GM19025 (cell line): Measurements from ENCODE around the gene MGMT.

Source experiments
- ATAC-seq: cut with Tn5 transposase; IDR thresholded peaks from one replicate; pipeline ENCODE4 v1.9.1; 2021; ENCODE audit warnings: mild to moderate bottlenecking, low read depth, moderate library complexity; ENCODE audit not compliant: unreplicated experiment

The MGMT gene

GRCh38 chr10:129615381-129615780 lies 148.3 kb downstream of the MGMT start:
- no peak for ATAC-seq

DNA sequence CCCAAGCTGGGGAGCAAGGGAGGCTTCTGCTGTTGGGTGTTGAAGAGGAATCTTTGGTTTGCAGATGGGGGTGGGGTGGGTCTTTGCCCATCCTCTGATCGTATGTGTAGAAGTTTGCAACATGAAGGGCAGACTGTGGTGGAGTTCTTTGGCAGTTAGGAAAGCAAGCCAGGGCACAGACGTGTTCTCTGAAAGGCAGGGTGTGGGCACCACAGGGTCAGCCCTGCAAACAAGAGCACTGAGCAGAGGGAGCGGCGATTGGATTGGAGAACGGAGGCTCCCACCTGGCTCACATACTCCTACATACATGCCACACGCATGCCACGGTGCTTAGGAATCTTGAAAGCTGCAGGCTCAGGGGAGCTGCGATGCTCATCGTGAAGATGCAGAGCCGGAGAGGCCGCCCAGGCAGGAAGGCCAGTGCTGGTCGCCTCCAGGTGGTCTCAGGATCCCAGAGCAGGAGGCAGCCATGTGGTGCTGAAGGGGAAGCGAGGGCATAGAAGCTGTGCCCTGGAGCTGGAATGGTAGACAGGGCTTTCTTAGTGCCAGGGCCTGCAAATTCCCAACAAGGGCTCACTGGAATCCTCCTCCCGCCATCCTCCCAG lies 149.0 kb downstream of the MGMT start:
- no peak for ATAC-seq

- no peak for ATAC-seq
Observed at GRCh38 chr10:129617768-129618167, 150.7 kb downstream of the MGMT start.

GRCh38 chr10:129621062-129621461 lies 154.0 kb downstream of the MGMT start:
- no peak for ATAC-seq

- no peak for ATAC-seq
Observed at GRCh38 chr10:129621693-129622092, 154.7 kb downstream of the MGMT start.

DNA sequence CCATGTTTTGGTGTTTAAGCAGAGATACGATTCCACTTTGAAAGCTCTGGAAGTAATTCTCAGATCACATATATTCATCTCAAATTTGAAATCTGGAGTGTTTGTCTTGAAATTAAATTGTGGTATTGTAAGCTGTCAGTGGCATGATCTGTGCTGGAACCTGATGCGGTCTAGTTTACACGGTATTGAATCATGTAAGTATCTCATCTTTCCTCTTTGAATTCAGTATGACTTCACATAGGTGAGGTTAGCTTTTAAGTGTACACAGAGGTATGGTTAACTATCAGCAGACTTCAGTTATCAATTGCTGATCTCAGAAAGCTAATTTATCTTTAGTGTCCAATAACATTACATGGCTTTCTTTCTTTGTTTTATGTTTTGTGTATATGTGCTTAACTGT lies 155.2 kb downstream of the MGMT start:
- ATAC-seq = no peak

- no peak for ATAC-seq
Observed at GRCh38 chr10:129622736-129623135, 155.7 kb downstream of the MGMT start.

DNA sequence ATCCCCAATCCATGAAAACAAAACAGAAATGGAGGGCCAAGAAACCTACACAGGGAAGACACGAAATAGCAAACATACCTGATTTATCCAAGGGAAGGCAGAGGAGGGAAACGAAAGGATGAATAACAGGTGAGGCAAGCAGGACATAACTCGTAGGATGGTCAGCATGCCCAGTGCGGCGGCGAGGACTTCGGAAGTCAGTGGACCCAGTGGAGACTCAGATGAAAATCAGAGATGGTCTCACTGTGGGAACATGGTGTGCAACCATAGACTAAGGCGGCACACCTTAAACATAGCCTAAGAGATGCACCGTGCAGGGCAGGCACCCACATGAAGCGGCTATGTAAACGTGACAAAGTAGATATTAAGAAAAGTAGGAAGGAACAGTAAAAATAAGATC lies 157.5 kb downstream of the MGMT start:
- no peak for ATAC-seq

GRCh38 chr10:129626309-129626708 lies 159.3 kb downstream of the MGMT start:
- no peak for ATAC-seq

DNA sequence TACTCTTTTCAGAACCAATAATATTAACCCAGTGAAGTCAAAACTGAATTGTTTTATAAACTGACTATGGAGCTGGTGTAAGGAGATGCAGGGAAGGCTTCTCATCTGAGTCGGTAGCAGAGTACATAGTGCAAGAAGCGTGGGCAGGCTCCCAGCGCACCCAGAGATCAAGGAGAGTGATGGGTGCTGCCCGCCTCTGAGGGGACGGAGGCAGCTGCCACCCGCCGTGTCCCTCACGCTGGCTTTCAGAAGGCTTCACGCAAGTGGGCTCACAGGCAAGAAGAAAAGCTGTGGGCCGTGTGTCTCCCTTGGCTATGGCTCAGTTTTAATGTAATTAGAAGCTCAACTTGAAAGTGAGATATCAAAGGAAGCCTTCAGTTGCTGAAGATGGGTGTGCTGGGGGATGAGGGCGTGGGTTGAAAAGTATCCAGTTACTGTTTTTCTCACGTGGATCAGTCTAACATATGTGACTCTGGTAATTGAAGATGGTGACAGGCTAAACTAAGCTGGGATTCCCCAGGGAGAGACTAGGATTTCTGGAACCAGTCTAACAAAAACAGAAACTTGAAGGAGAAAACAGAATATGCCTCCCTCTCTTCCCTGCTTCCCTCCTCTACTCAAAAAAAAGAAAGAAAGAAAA lies 159.9 kb downstream of the MGMT start:
- ATAC-seq = no peak

DNA sequence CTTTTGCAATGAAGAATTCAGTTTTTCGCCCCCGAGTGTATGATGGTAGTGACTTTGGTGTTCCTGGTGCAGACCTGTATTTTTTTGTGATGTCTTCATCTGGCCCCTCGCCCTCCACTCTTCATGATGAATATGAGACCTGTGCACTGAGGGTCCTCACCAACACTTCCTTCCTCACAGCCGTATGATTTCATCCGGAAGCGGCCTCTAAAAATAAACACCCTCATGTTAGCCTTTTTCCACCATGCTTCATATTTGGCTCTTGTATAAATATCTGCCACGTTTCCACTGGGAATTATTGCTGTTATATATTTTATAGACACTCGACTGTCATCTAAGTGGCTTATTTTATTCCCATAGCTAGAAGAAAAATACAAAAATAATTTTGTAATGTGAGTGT lies 160.4 kb downstream of the MGMT start:
- no peak for ATAC-seq

DNA sequence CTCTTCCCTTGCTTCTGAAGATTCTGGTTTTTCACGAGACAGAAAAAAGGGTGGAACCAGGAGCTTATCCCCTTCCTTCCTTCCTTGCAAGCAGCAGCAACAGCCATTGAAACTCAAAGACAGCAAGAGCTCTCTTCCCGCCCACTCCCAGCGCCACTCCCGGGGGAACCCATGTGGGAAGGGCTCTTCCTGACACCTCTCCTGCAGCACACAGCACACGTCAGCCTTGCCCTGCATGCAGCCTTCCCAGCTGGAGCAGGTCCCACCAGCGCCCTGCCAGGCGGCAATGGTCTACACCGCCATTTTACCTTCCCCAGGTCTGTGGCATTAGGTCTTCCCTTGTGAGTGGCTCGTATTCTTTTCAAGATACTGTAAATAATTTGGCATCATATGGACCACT lies 161.8 kb downstream of the MGMT start:
- ATAC-seq = no peak

DNA sequence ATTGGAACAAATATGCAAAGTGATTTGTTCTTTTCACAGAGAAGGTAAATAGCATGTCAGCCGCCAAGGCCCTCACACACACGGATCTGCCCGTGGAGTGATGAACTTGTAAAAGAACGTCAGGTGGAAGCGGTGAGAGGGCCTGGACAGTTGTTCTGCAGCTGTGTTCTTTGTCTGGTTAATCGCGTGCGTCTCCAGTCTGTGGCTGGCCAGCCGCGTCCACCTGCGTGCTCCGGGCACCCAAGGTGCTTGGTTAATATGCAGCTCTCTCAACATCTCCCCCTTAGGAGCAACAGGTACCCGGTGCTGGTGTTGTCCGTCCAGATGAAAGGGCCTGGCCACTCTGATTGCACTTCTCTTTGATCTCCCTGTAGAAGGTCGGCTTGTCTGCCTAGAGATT lies 162.9 kb downstream of the MGMT start:
- no peak for ATAC-seq

DNA sequence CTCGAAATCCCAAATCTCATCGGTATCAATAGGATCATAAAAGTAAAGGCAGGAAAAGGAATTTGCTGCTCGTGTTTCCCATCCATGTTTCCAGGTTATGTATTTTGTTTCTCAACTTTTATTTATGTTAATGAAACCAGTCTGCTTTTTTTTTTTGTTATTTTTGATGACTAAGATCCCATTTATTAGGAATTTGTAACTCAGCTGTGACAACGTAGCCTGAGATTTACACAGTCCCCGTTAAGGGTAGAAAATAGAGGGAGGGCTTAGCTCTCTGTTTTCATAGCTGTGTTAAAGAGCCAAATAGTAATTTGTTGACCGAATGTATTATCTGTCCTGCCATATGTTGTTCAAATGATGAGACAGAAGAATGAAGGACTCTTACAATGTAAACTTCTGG lies 164.0 kb downstream of the MGMT start:
- no peak for ATAC-seq

DNA sequence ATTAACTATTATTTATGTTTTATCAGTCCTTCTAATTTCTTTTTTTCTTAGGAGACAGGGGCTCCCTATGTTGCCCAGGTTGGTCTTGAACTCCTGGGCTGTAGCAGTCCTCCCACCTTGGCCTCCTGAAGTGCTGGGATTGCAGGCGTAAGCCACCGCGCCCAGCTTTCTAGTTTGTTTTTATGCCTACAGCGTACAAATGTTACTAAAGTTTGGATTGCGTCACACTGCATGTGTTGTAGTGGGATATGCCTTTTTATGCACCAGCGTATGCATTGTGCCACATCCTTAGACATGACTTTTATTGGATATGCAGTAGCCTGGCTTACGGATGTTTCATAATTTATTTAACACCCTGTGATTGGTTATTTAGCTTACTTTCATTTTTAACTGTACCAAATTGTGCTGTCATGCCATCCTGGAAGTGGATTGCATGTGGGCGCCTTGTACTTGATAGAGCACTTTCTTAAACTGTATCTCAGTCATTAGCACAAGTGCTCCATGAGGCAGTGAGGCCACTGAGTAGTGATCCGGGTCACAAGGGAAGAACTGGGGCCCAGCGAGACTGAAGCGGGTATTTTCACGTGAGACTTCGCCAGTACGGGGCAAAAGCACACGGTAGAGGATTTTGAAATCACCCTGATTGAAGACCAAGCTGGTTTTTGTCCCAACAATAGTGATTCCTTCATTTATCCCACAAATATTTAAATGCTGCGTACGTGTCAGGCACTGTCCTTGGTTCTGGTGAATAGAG lies 165.0 kb downstream of the MGMT start:
- ATAC-seq = no peak

- no peak for ATAC-seq
Observed at GRCh38 chr10:129637010-129637409, 170.0 kb downstream of the MGMT start.

DNA sequence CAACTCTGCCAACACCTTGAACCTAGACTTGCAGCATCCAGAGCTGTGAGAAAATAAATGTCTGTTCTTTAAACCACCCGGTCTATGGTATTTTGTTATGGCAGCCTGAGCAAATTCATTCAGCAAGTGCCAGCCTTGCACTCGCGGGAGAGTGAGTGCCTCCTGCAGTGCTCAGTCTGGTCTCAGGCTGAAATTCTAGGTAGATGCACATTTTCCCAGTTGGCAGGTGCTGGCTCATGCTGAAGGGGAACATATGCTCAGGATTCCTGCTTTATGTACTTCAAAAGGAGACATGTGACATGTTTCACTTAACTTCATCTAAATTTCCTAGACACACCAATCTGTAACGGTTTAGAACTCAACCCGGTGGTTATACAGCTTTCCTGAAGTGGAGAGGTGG lies 170.8 kb downstream of the MGMT start:
- ATAC-seq = no peak

GRCh38 chr10:129641351-129641750 lies 174.3 kb downstream of the MGMT start:
- no peak for ATAC-seq

DNA sequence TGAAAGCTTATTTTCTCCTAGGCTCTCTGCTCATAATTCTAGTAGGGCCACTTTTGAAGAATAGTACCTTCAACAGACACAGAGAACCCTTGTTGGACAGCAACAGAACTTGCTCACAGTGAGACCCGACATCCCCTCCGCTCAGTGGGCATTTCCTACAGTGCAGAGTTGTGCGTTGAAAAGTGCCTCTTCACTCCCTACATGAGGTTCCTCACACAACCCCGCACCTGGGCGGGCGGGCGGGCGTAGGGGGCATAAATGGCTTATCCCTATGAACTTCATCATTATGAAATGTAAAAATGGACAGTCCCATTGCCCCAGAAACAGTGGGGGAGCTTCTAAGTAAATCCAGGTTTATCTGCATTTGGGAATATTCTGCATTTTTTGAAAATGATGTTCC lies 174.9 kb downstream of the MGMT start:
- ATAC-seq = no peak

GRCh38 chr10:129642427-129642826 lies 175.4 kb downstream of the MGMT start:
- no peak for ATAC-seq

GRCh38 chr10:129643266-129643665 lies 176.2 kb downstream of the MGMT start:
- ATAC-seq = no peak

DNA sequence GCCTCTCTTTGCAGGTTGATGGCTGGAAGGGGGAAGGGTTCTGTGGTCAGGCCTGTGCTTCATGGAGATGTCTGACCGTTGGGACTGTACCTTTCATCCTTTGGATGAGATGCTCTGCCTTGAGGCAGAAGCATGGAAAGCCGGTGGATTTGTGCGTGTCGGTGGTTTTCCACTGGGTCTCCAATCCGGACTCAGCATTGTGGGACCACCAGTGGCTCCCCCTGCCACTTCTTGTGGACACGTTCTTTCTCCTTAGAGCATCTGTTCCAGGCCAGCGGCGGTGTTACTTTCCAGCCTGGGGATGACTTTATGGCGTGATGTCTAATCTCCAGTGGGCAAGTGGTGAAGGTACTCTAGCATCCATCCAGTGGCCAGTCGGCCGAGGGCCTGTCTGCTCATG lies 178.4 kb downstream of the MGMT start:
- ATAC-seq = no peak
